K562 (cell line): Measurements from ENCODE around the gene GUK1. TPM values are rescaled to one million over a fixed set of nuclear protein-coding genes. Genes with fewer than 3 reads are reported as not detected.

Experiments
- ATAC-seq: fragments of 200-7000 bp; cut with Tn5 transposase; 3 replicates; pipeline ENCODE4 v1.9.1; 2020; ENCODE audit warnings: moderate library complexity
- BruUV-seq: library from RNA; stranded (reverse); fragments of 400-500 nt; replicated peaks from 2 replicates; lab custom pipeline; 2021; lab: Mats Ljungman, UMichigan
- CTCF ChIA-PET: fragments of 300-600 bp; formaldehyde crosslinking; extraction: SDS; loops from one replicate; lab custom pipeline; 2021; ENCODE audit warnings: low intra/inter-chr PET ratio; lab: Yijun Ruan, JAX
- POLR2A ChIA-PET: fragments of 300-600, 350-650 bp; sonication (Branson Sonifier 250); formaldehyde crosslinking; extraction: SDS; loops from one replicate; lab custom pipeline; 2021; ENCODE audit warnings: antibody characterized with exemption, inconsistent platforms; lab: Yijun Ruan, JAX
- DNase-seq, 4 experiments: peaks; one replicate each; pipeline versions ENCODE4 v3.0.0 to v3.0.0-alpha.2; 2011 to 2018; ENCODE audit warnings: low spot score in 3 of 4, mixed read lengths in 3 of 4; ENCODE audit errors: extremely low read depth in 1 of 4
- FAIRE-seq: peaks from 2 replicates; lab custom pipeline; 2011; peaks lifted over from hg19 to GRCh38; lab: Jason Lieb, UNC
- H2AFZ ChIP-seq: 2 replicates; pipeline ENCODE4 v1.6.0; 2011; ENCODE audit warnings: low read depth, low read length, control low read depth, inconsistent platforms
- H3K27ac ChIP-seq: fragments of 200-600 bp; 3 replicates; pipeline ENCODE4 v1.8.0; 2011; ENCODE audit warnings: low read depth, mild to moderate bottlenecking, control low read depth, inconsistent platforms, low read length, moderate library complexity, mixed read lengths; ENCODE audit errors: extremely low read depth
- H3K27me3 ChIP-seq, 2 experiments: fragments of 300-600 bp in 1 of 2; 2 replicates in 1 of 2; 3 replicates in 1 of 2; pipeline versions ENCODE4 v1.6.0 to v1.8.0; 2011; ENCODE audit warnings: inconsistent platforms in 2 of 2, low read length in 2 of 2, mild to moderate bottlenecking in 1 of 2, mixed read lengths in 1 of 2, moderate library complexity in 1 of 2; ENCODE audit not compliant: control insufficient read depth in 2 of 2, insufficient read depth in 2 of 2
- H3K36me3 ChIP-seq: fragments of 300-600 bp; 3 replicates; pipeline ENCODE4 v1.8.0; 2011; ENCODE audit warnings: mild to moderate bottlenecking, low read length, inconsistent platforms; ENCODE audit not compliant: control insufficient read depth, insufficient read depth
- H3K4me1 ChIP-seq, 2 experiments: fragments of 200-600 bp in 1 of 2; replicated peaks in 1 of 2; 2 replicates in 1 of 2; 3 replicates in 1 of 2; pipeline versions ENCODE4 v1.5.1 to v1.8.0; 2011; ENCODE audit warnings: inconsistent platforms in 2 of 2, low read length in 2 of 2, mild to moderate bottlenecking in 1 of 2, mixed read lengths in 1 of 2, moderate library complexity in 1 of 2; ENCODE audit not compliant: control insufficient read depth in 2 of 2, insufficient read depth in 2 of 2
- H3K4me2 ChIP-seq: 2 replicates; pipeline ENCODE4 v1.6.1; 2011; ENCODE audit warnings: low read length, control low read depth, inconsistent platforms, mixed read lengths; ENCODE audit not compliant: insufficient read depth
- H3K4me3 ChIP-seq: fragments of 200-600 bp; sonication (generic), shearing (Covaris generic); 2 replicates; pipeline ENCODE4 v1.5.1; 2016; ENCODE audit warnings: control low read depth, inconsistent platforms
- H3K79me2 ChIP-seq: fragments of 200-600 bp; 3 replicates; pipeline ENCODE4 v1.8.0; 2011; ENCODE audit warnings: low read length, inconsistent platforms; ENCODE audit not compliant: control insufficient read depth, insufficient read depth
- H3K9ac ChIP-seq, 2 experiments: 2 replicates each; pipeline versions ENCODE4 v1.6.0 to v1.6.1; 2011; ENCODE audit warnings: low read depth in 2 of 2, low read length in 2 of 2, control low read depth in 1 of 2, inconsistent platforms in 1 of 2, mild to moderate bottlenecking in 1 of 2, mixed read lengths in 1 of 2; ENCODE audit not compliant: insufficient read depth in 1 of 2
- H3K9me1 ChIP-seq: one replicate; pipeline ENCODE4 v1.6.0; 2011; ENCODE audit warnings: inconsistent platforms, mild to moderate bottlenecking, low read length, moderate library complexity; ENCODE audit not compliant: control insufficient read depth, insufficient read depth
- H3K9me3 ChIP-seq: replicated peaks from 2 replicates; pipeline ENCODE4 v1.5.1; 2011; ENCODE audit warnings: low read depth, low read length, inconsistent platforms; ENCODE audit not compliant: control insufficient read depth, insufficient read depth
- H4K20me1 ChIP-seq: replicated peaks from 2 replicates; pipeline ENCODE4 v1.6.1; 2011; ENCODE audit warnings: low read length, inconsistent platforms, mixed read lengths; ENCODE audit not compliant: control insufficient read depth, insufficient read depth
- CC2D1A ChIP-seq: fragments of 450-650 bp; IDR thresholded peaks from 2 replicates; pipeline ENCODE4 v1.6.1; 2017; ENCODE audit warnings: mild to moderate bottlenecking
- CHD1 ChIP-seq: fragments of 200-600 bp; sonication (generic); IDR thresholded peaks from one replicate; pipeline ENCODE4 v1.6.1; 2012; ENCODE audit warnings: mild to moderate bottlenecking, moderate library complexity, low read length, inconsistent platforms
- CREB5 ChIP-seq: fragments of 250-450 bp; sonication (Bioruptor Pico); IDR thresholded peaks from 2 replicates; pipeline ENCODE4 v1.5.0; 2020; ENCODE audit warnings: mild to moderate bottlenecking
- EZH2 ChIP-seq: IDR thresholded peaks from 2 replicates; pipeline ENCODE4 v1.6.1; 2012; ENCODE audit warnings: low read depth, mild to moderate bottlenecking, inconsistent platforms, low read length, borderline replicate concordance
- MAFG ChIP-seq: fragments of 450-650 bp; conservative IDR thresholded peaks from 2 replicates; pipeline ENCODE4 v1.6.1; 2016; ENCODE audit warnings: missing genetic modification characterization, missing compliant biosample characterization
- POLR2G ChIP-seq: fragments of 200-400 bp; formaldehyde crosslinking; IDR thresholded peaks from 2 replicates; pipeline ENCODE4 v1.6.1; 2017; ENCODE audit warnings: low read depth, mild to moderate bottlenecking, antibody characterized with exemption, low read length, moderate library complexity
- SMAD2 ChIP-seq: fragments of 150-350 bp; IDR thresholded peaks from 2 replicates; pipeline ENCODE4 v1.6.1; 2014; ENCODE audit warnings: low read depth, mild to moderate bottlenecking, low read length
- STAG1 ChIP-seq: sonication (generic); formaldehyde crosslinking; IDR thresholded peaks from 2 replicates; pipeline ENCODE4 v1.5.0; 2020; ENCODE audit warnings: missing genetic modification reagents, borderline replicate concordance
- USF2 ChIP-seq: sonication (generic); formaldehyde crosslinking; IDR thresholded peaks from 2 replicates; pipeline ENCODE4 v1.5.0; 2020; ENCODE audit warnings: missing genetic modification reagents
- ZNF583 ChIP-seq: fragments of 250-450 bp; sonication (Bioruptor Pico); IDR thresholded peaks from 2 replicates; pipeline ENCODE4 v1.4.0; 2020
- ZNF707 ChIP-seq: fragments of 250-450 bp; sonication (Bioruptor Pico); conservative IDR thresholded peaks from 2 replicates; pipeline ENCODE4 v1.8.0; 2022; ENCODE audit warnings: inconsistent platforms, mild to moderate bottlenecking, moderate library complexity
- ZNF717 ChIP-seq: fragments of 250-450 bp; sonication (Bioruptor Pico); IDR thresholded peaks from 2 replicates; pipeline ENCODE4 v1.5.0; 2021
- ZNF740 ChIP-seq, 3 experiments: fragments of 200-800 bp in 1 of 3; sonication (Bioruptor generic) in 1 of 3; sonication (generic) in 1 of 3; formaldehyde crosslinking in 1 of 3; IDR thresholded peaks; 2 replicates each; pipeline versions ENCODE4 v1.6.1 to v1.8.0; 2016 to 2022; ENCODE audit warnings: mild to moderate bottlenecking in 2 of 3, missing compliant biosample characterization in 2 of 3, missing genetic modification characterization in 2 of 3, missing genetic modification reagents in 1 of 3
- WGBS: fragments of 100-300 bp; shearing (Covaris generic); methylation state at CpG from one replicate; pipeline ENCODE4 v1.1.6; 2016; ENCODE audit warnings: low coverage, mixed read lengths; ENCODE audit not compliant: insufficient coverage; ENCODE audit errors: missing lambda C conversion rate; 5-methylcytosine and 5-hydroxymethylcytosine counted together
- in situ Hi-C: fragments of 300-500 bp; cut with MboI; formaldehyde crosslinking; loops from 4 replicates; pipeline ENCODE4 v1.15.0; 2018; ENCODE audit warnings: inconsistent platforms, mixed read lengths
- intact Hi-C: fragments of 100-400 bp; cut with micrococcal nuclease; formaldehyde crosslinking; loops from 2 replicates; pipeline ENCODE4 v1.14.2; 2022
- polyA plus RNA-seq, 8 experiments: library from polyadenylated mRNA; depleted of rRNA in 4 of 8; stranded (reverse) in 5 of 8; unstranded in 3 of 8; fragments of >200 nt; fragmentation: Nextera tagmentation in 2 of 8; fragmentation: Illumina TruSeq in 1 of 8; extraction: Ambion mirVana in 2 of 8; extraction: Trizol in 1 of 8; gene quantifications; 2 replicates each; pipeline versions ENCODE4 v1.2.1 to v1.2.3, GENCODE V29; 2011 to 2014; ENCODE audit warnings: inconsistent platforms in 1 of 8, missing spikeins in 1 of 8
- total RNA-seq, 7 experiments: library from RNA; depleted of rRNA in 6 of 7; stranded (reverse); fragments of >200 nt in 6 of 7; fragmentation: Illumina TruSeq in 2 of 7; extraction: Trizol in 2 of 7; gene quantifications; 2 replicates each; pipeline versions ENCODE4 v1.2.1 to v1.2.3, GENCODE V29; 2011 to 2021; ENCODE audit warnings: low replicate concordance in 1 of 7
- TF ChIP-seq, protein P1 (sequence below), 2 experiments: IDR thresholded peaks; 2 replicates each; pipeline ENCODE4 v1.6.1; 2012; ENCODE audit warnings: improper control_type of control experiment in 2 of 2, low read depth in 2 of 2, low read length in 2 of 2, borderline replicate concordance in 1 of 2

Gene GUK1
- total and polyA plus RNA-seq, 9 of the 15 experiments (the other 6 are each of a cell fraction or from before 2014, with no cell fraction given) = 7.0 to 331 (median 132) TPM

GRCh38 chr1:228159008-228159665 is 19.1 kb downstream of the GUK1 start:
- CTCF ChIA-PET = no interaction called here
- no TSS peak for BruUV-seq
- TF ChIP-seq ZNF583 (CRISPR knock-in tag) (no peak), MAFG (no peak), STAG1 (CRISPR knock-in tag) (no peak), ZNF740 (CRISPR knock-in tag; IDR thresholded peaks at IDR 0.05) (no peak), ZNF740 (tag; IDR thresholded peaks at IDR 0.05) (no peak), CC2D1A (no peak), USF2 (CRISPR knock-in tag) (0 out of 2 replicates have a peak, but pooled peaks have one; percentile 4), CREB5 (CRISPR knock-in tag) (no peak), ZNF717 (CRISPR knock-in tag) (no peak), ZNF707 (CRISPR knock-in tag) (no peak), SMAD2 (no peak), EZH2 (no peak), POLR2G (0 out of 2 replicates have a peak, but pooled peaks have one; percentile 8), CHD1 (no peak)
- TF ChIP-seq, protein P1, sequence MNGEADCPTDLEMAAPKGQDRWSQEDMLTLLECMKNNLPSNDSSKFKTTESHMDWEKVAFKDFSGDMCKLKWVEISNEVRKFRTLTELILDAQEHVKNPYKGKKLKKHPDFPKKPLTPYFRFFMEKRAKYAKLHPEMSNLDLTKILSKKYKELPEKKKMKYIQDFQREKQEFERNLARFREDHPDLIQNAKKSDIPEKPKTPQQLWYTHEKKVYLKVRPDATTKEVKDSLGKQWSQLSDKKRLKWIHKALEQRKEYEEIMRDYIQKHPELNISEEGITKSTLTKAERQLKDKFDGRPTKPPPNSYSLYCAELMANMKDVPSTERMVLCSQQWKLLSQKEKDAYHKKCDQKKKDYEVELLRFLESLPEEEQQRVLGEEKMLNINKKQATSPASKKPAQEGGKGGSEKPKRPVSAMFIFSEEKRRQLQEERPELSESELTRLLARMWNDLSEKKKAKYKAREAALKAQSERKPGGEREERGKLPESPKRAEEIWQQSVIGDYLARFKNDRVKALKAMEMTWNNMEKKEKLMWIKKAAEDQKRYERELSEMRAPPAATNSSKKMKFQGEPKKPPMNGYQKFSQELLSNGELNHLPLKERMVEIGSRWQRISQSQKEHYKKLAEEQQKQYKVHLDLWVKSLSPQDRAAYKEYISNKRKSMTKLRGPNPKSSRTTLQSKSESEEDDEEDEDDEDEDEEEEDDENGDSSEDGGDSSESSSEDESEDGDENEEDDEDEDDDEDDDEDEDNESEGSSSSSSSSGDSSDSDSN (IDR thresholded peaks at IDR 0.05; ENCODE audit: borderline replicate concordance in 1 of 2, low read depth in 2 of 2, low read length in 2 of 2) = no peak

More at GRCh38 chr1:228159008-228159665, 19.1 kb downstream of the GUK1 start:
- POLR2A ChIA-PET = interaction anchor here (0.6 to 1.7 kb wide), 5 partner anchors 10 to 333 kb away, joined by 3 to 8 read pairs (median 4); no protein-coding TSS in a partner anchor
- ATAC-seq (no peak), FAIRE-seq (no peak), DNase-seq (no peak)
- H3K27ac ChIP-seq = no peak overlapping the region
- WGBS = 56% methylated on average over 11 of the region's 14 CpGs
- no peaks in the 10 kb centered on the region for H3K9me3 ChIP-seq
- peaks cover 8% of the 10 kb centered on the region for H3K9me1 ChIP-seq
- H3K9ac ChIP-seq = no peak overlapping the region
- no peaks in the 10 kb centered on the region for H3K27me3 ChIP-seq
- intact Hi-C loops (no loop called here), in situ Hi-C loops (no loop called here)
- no peaks in the 10 kb centered on the region for H3K79me2 ChIP-seq
- no peak overlapping the region for H2AFZ ChIP-seq
- H3K4me3 ChIP-seq = no peak overlapping the region
- no peaks in the 10 kb centered on the region for H3K36me3 ChIP-seq
- no peak overlapping the region for H3K4me2 ChIP-seq
- peaks cover 0 to 63% of the 10 kb centered on the region in 2 experiments; a peak in 3 of 5 replicates for H3K4me1 ChIP-seq
- peaks cover 3% of the 10 kb centered on the region; the same call in 1 of the 2 replicates for H4K20me1 ChIP-seq
